ENCODE measurements around the gene CALM1. TPM values are rescaled to one million over a fixed set of nuclear protein-coding genes. Genes with fewer than 3 reads are reported as not detected.

CALM1 gene
- total RNA-seq, 1 experiment from 2014 or later: 998 TPM

- CTCF ChIA-PET: no interaction called here
- intact Hi-C loops (cut with micrococcal nuclease; ENCODE audit: unreplicated experiment): no loop called here
Measured at GRCh38 chr14:90426663-90427062, 29.8 kb downstream of the CALM1 start.

GRCh38 chr14:90427848-90428426 is 31.1 kb downstream of the CALM1 start:
- POLR2A ChIA-PET (ENCODE audit: low non-redundant PET): no interaction called here
- no peak for TF ChIP-seq EZH2 (IDR thresholded peaks at IDR 0.05; ENCODE audit: borderline replicate concordance, low read depth, low read length, poor library complexity, severe bottlenecking)
- no peak for TF ChIP-seq CTCF (conservative IDR thresholded peaks at IDR 0.05; ENCODE audit: low read depth, low read length)
- no TSS peak for BruUV-seq (replicated peaks)
- Histone ChIP-seq H3K4me1 (ENCODE audit: insufficient read depth, low read length, poor library complexity, severe bottlenecking) (no peaks in the 10 kb centered on the region), H3K27ac (ENCODE audit: low read depth, low read length, poor library complexity, severe bottlenecking) (no peak overlapping the region), H3K36me3 (ENCODE audit: insufficient read depth, low read length, poor library complexity, severe bottlenecking) (no peaks in the 10 kb centered on the region), H3K9me3 (ENCODE audit: low read depth, low read length, poor library complexity, severe bottlenecking) (no peaks in the 10 kb centered on the region), H3K4me3 (ENCODE audit: low read depth, low read length, poor library complexity, severe bottlenecking) (no peak overlapping the region), H3K27me3 (replicated peaks; ENCODE audit: insufficient read depth, low read depth, low read length, poor library complexity) (no peaks in the 10 kb centered on the region)
- intact Hi-C loops (cut with micrococcal nuclease; ENCODE audit: unreplicated experiment): no loop called here
- no peak for DNase-seq (ENCODE audit: low spot score)
- CTCF ChIA-PET: no interaction called here

More at GRCh38 chr14:90426663-90427062, 29.8 kb downstream of the CALM1 start:
- no peak overlapping the region for H3K27ac ChIP-seq (ENCODE audit: low read depth, low read length, poor library complexity, severe bottlenecking)
- POLR2A ChIA-PET (ENCODE audit: low non-redundant PET): no interaction called here
- H3K9me3 ChIP-seq (ENCODE audit: low read depth, low read length, poor library complexity, severe bottlenecking): no peaks in the 10 kb centered on the region
- no TSS peak for BruUV-seq (replicated peaks)
- peak; percentile 46 for DNase-seq (ENCODE audit: low spot score)
- TF ChIP-seq EZH2 (IDR thresholded peaks at IDR 0.05; ENCODE audit: borderline replicate concordance, low read depth, low read length, poor library complexity, severe bottlenecking) (no peak), CTCF (conservative IDR thresholded peaks at IDR 0.05; ENCODE audit: low read depth, low read length) (no peak)
- no peaks in the 10 kb centered on the region for H3K4me1 ChIP-seq (ENCODE audit: insufficient read depth, low read length, poor library complexity, severe bottlenecking)
- H3K4me3 ChIP-seq (ENCODE audit: low read depth, low read length, poor library complexity, severe bottlenecking): no peak overlapping the region
- no peaks in the 10 kb centered on the region for H3K36me3 ChIP-seq (ENCODE audit: insufficient read depth, low read length, poor library complexity, severe bottlenecking)
- H3K27me3 ChIP-seq (replicated peaks; ENCODE audit: insufficient read depth, low read depth, low read length, poor library complexity): no peaks in the 10 kb centered on the region

DNA sequence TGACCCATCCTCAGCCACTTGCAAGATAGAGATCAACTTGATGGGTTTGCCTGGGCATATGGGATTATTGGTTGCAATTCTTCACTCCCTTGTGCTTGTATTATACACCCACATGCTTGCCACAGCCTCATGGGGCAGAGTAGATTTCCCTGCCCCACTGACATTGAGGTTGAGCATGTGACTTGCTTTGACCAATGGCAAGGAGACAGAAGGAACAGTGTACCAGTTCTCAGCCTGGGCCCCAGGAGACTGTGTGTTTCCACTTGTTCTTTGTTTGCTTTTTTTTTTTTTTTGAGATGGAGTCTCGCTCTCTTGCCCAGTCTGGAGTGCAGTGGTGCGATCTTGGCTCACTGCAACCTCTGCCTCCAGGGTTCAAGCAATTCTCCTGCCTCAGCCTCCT is 31.8 kb downstream of the CALM1 start:
- no peaks in the 10 kb centered on the region for H3K27me3 ChIP-seq (replicated peaks; ENCODE audit: insufficient read depth, low read depth, low read length, poor library complexity)
- CTCF ChIA-PET: no interaction called here
- H3K36me3 ChIP-seq (ENCODE audit: insufficient read depth, low read length, poor library complexity, severe bottlenecking): no peaks in the 10 kb centered on the region
- no peaks in the 10 kb centered on the region for H3K4me1 ChIP-seq (ENCODE audit: insufficient read depth, low read length, poor library complexity, severe bottlenecking)
- DNase-seq (ENCODE audit: low spot score): no peak
- intact Hi-C loops (cut with micrococcal nuclease; ENCODE audit: unreplicated experiment): no loop called here
- no TSS peak for BruUV-seq (replicated peaks)
- TF ChIP-seq CTCF (conservative IDR thresholded peaks at IDR 0.05; ENCODE audit: low read depth, low read length) (no peak), EZH2 (IDR thresholded peaks at IDR 0.05; ENCODE audit: borderline replicate concordance, low read depth, low read length, poor library complexity, severe bottlenecking) (no peak)
- POLR2A ChIA-PET (ENCODE audit: low non-redundant PET): no interaction called here
- no peaks in the 10 kb centered on the region for H3K9me3 ChIP-seq (ENCODE audit: low read depth, low read length, poor library complexity, severe bottlenecking)
- no peak overlapping the region for H3K4me3 ChIP-seq (ENCODE audit: low read depth, low read length, poor library complexity, severe bottlenecking)
- H3K27ac ChIP-seq (ENCODE audit: low read depth, low read length, poor library complexity, severe bottlenecking): no peak overlapping the region

Data from A673 (cell line).